Trophoblast cell (in vitro differentiated cells and primary cell): ENCODE data around the gene AP1G1.

Source experiments
- DNase-seq, 2 donors: peaks; one replicate each; pipeline ENCODE4 v3.0.0-alpha.2; 2016
- H2AFZ ChIP-seq: 2 replicates; pipeline ENCODE4 v1.6.1; 2013; ENCODE audit warnings: low read length, moderate library complexity, mild to moderate bottlenecking; ENCODE audit not compliant: insufficient read depth, poor library complexity
- H2AK5ac ChIP-seq: 2 replicates; pipeline ENCODE4 v1.6.1; 2013; ENCODE audit warnings: mild to moderate bottlenecking, low read length
- H2BK120ac ChIP-seq: 2 replicates; pipeline ENCODE4 v1.6.1; 2013; ENCODE audit warnings: low read length, mild to moderate bottlenecking, moderate library complexity; ENCODE audit not compliant: insufficient read depth, poor library complexity
- H2BK12ac ChIP-seq: 2 replicates; pipeline ENCODE4 v1.6.1; 2013; ENCODE audit warnings: mild to moderate bottlenecking, low read length, moderate library complexity
- H2BK5ac ChIP-seq: 2 replicates; pipeline ENCODE4 v1.6.1; 2013; ENCODE audit warnings: low read length, low read depth, moderate library complexity, mild to moderate bottlenecking; ENCODE audit not compliant: poor library complexity
- H3K14ac ChIP-seq: 2 replicates; pipeline ENCODE4 v1.6.1; 2013; ENCODE audit warnings: mild to moderate bottlenecking, low read length
- H3K18ac ChIP-seq: 2 replicates; pipeline ENCODE4 v1.6.1; 2013; ENCODE audit warnings: mild to moderate bottlenecking, low read length
- H3K23ac ChIP-seq: 2 replicates; pipeline ENCODE4 v1.6.1; 2013; ENCODE audit warnings: low read length
- H3K27ac ChIP-seq: 2 replicates; pipeline ENCODE4 v1.5.1; 2013; ENCODE audit warnings: low read depth, mild to moderate bottlenecking, inconsistent platforms, low read length, moderate library complexity
- H3K27me3 ChIP-seq: 2 replicates; pipeline ENCODE4 v1.6.1; 2013; ENCODE audit warnings: inconsistent platforms, mild to moderate bottlenecking, low read length, moderate library complexity; ENCODE audit not compliant: insufficient read depth
- H3K36me3 ChIP-seq, 2 experiments: 1 replicate in 1 of 2; 2 replicates in 1 of 2; pipeline ENCODE4 v1.6.1; 2013; ENCODE audit warnings: low read length in 2 of 2, mild to moderate bottlenecking in 2 of 2, moderate library complexity in 1 of 2; ENCODE audit not compliant: insufficient read depth in 2 of 2, control insufficient read depth in 1 of 2
- H3K4ac ChIP-seq: 2 replicates; pipeline ENCODE4 v1.6.1; 2013; ENCODE audit warnings: low read depth, mild to moderate bottlenecking, low read length, moderate library complexity
- H3K4me1 ChIP-seq, 2 experiments: 1 replicate in 1 of 2; 2 replicates in 1 of 2; pipeline ENCODE4 v1.6.1; 2013; ENCODE audit warnings: low read length in 2 of 2, mild to moderate bottlenecking in 2 of 2, moderate library complexity in 1 of 2; ENCODE audit not compliant: insufficient read depth in 2 of 2, control insufficient read depth in 1 of 2
- H3K4me2 ChIP-seq: 2 replicates; pipeline ENCODE4 v1.6.1; 2013; ENCODE audit warnings: inconsistent platforms, mild to moderate bottlenecking, low read length, moderate library complexity
- H3K4me3 ChIP-seq: 2 replicates; pipeline ENCODE4 v1.5.1; 2013; ENCODE audit warnings: mild to moderate bottlenecking, low read depth, low read length, inconsistent platforms
- H3K79me1 ChIP-seq: one replicate; pipeline ENCODE4 v1.6.1; 2013; ENCODE audit warnings: low read length
- H3K79me2 ChIP-seq: 2 replicates; pipeline ENCODE4 v1.6.1; 2013; ENCODE audit warnings: low read length, mild to moderate bottlenecking; ENCODE audit not compliant: control insufficient read depth, insufficient read depth, poor library complexity
- H3K9ac ChIP-seq: 2 replicates; pipeline ENCODE4 v1.6.1; 2013; ENCODE audit warnings: mild to moderate bottlenecking, low read length
- H3K9me3 ChIP-seq: 2 replicates; pipeline ENCODE4 v1.6.1; 2013; ENCODE audit warnings: low read depth, mild to moderate bottlenecking, control low read depth, inconsistent platforms, low read length; ENCODE audit not compliant: insufficient read depth
- H4K12ac ChIP-seq: 2 replicates; pipeline ENCODE4 v1.6.1; 2013; ENCODE audit warnings: low read depth, mild to moderate bottlenecking, low read length, moderate library complexity
- H4K8ac ChIP-seq: 2 replicates; pipeline ENCODE4 v1.6.1; 2013; ENCODE audit warnings: low read depth, mild to moderate bottlenecking, low read length, moderate library complexity
- H4K91ac ChIP-seq: one replicate; pipeline ENCODE4 v1.6.1; 2013; ENCODE audit warnings: low read depth, mild to moderate bottlenecking, low read length, moderate library complexity
- WGBS: extraction: QIAGEN DNeasy Blood & Tissue Kit; methylation state at CpG from one replicate; pipeline ENCODE4 v1.1.7; 2013; ENCODE audit warnings: missing lambda C conversion rate; ENCODE audit not compliant: insufficient read length, insufficient coverage; ENCODE audit errors: extremely low coverage; 5-methylcytosine and 5-hydroxymethylcytosine counted together

Gene AP1G1

GRCh38 chr16:71847096-71847495, 38.5 kb upstream of the AP1G1 start:
- H3K9me3 ChIP-seq = no peaks in the 10 kb centered on the region
- peak overlapping the region; percentile 55 for H3K9ac ChIP-seq
- H2BK12ac ChIP-seq = no peak overlapping the region
- no peak overlapping the region for H4K91ac ChIP-seq
- H2BK120ac ChIP-seq = no peak overlapping the region
- no peak for DNase-seq
- H2AFZ ChIP-seq = no peak overlapping the region
- no CpG with 5 or more reads among the region's 3 CpGs for WGBS
- no peak overlapping the region for H3K23ac ChIP-seq
- no peak overlapping the region for H2AK5ac ChIP-seq
- H3K4me3 ChIP-seq = no peak overlapping the region
- no peak overlapping the region for H2BK5ac ChIP-seq
- peak overlapping the region; percentile 90 for H3K4me2 ChIP-seq
- H4K12ac ChIP-seq = no peak overlapping the region
- no peak overlapping the region for H3K27ac ChIP-seq
- H3K18ac ChIP-seq = no peak overlapping the region
- peaks cover 8% of the 10 kb centered on the region for H3K79me1 ChIP-seq
- H3K4me1 ChIP-seq = peaks cover 0 to 5% of the 10 kb centered on the region in 2 experiments
- H3K36me3 ChIP-seq = peaks cover 29 to 36% of the 10 kb centered on the region in 2 experiments
- H3K79me2 ChIP-seq = peaks cover 12% of the 10 kb centered on the region
- no peak overlapping the region for H4K8ac ChIP-seq
- H3K4ac ChIP-seq = peak overlapping the region; percentile 96
- H3K27me3 ChIP-seq = no peaks in the 10 kb centered on the region
- no peak overlapping the region for H3K14ac ChIP-seq

- Histone ChIP-seq H3K79me2 (peaks cover 12% of the 10 kb centered on the region), H4K8ac (peak overlapping the region; percentile 96), H3K27ac (no peak overlapping the region), H2BK12ac (no peak overlapping the region), H2BK5ac (no peak overlapping the region), H3K4ac (peak overlapping the region; percentile 96), H3K4me1 (peaks cover 0 to 5% of the 10 kb centered on the region in 2 experiments), H3K14ac (peak overlapping the region; percentile 87), H3K9me3 (no peaks in the 10 kb centered on the region), H2BK120ac (no peak overlapping the region), H3K18ac (no peak overlapping the region), H3K23ac (no peak overlapping the region), H3K27me3 (no peaks in the 10 kb centered on the region), H2AK5ac (no peak overlapping the region), H4K12ac (no peak overlapping the region), H3K9ac (peak overlapping the region; percentile 77), H3K4me2 (peak overlapping the region; percentile 90), H2AFZ (peak overlapping the region; percentile 37), H4K91ac (peak overlapping the region; percentile 83), H3K36me3 (peaks cover 24 to 31% of the 10 kb centered on the region in 2 experiments), H3K79me1 (peaks cover 8% of the 10 kb centered on the region), H3K4me3 (peak overlapping the region; percentile 97)
- WGBS = no CpG with 5 or more reads among the region's 20 CpGs
- no peak for DNase-seq
Measured at GRCh38 chr16:71846431-71846830, 37.8 kb upstream of the AP1G1 start.

GRCh38 chr16:71845639-71846430, 37.2 kb upstream of the AP1G1 start, which contains the start of gene ATXN1L:
TSS of gene ATXN1L (plus strand) at chr16:71845976. CDS start at chr16:71849741, 3,765 bp downstream.
- Histone ChIP-seq H4K8ac (peak within 1 kb of the TSS; percentile 97), H4K91ac (peak within 1 kb of the TSS; percentile 95), H3K4me3 (peak within 1 kb of the TSS; percentile 97), H3K9ac (peak within 1 kb of the TSS; percentile 77), H3K18ac (peak within 1 kb of the TSS; percentile 82), H2AFZ (peak within 1 kb of the TSS; percentile 88), H3K4ac (peak within 1 kb of the TSS; percentile 96), H3K4me2 (peak within 1 kb of the TSS; percentile 96), H2BK12ac (no peak within 1 kb of the TSS), H3K4me1 (peaks cover 0 to 5% of the 10 kb centered on the region in 2 experiments), H3K27ac (no peak within 1 kb of the TSS), H2AK5ac (peak within 1 kb of the TSS; percentile 81), H3K79me2 (peaks cover 12% of the 10 kb centered on the region), H4K12ac (peak within 1 kb of the TSS; percentile 97), H3K23ac (no peak within 1 kb of the TSS), H3K9me3 (no peaks in the 10 kb centered on the region), H3K14ac (peak within 1 kb of the TSS; percentile 96), H2BK5ac (peak within 1 kb of the TSS; percentile 67), H3K36me3 (peaks cover 18 to 25% of the 10 kb centered on the region in 2 experiments), H2BK120ac (peak within 1 kb of the TSS; percentile 85), H3K27me3 (no peaks in the 10 kb centered on the region), H3K79me1 (peaks cover 8% of the 10 kb centered on the region)
- no CpG with 5 or more reads among the region's 62 CpGs for WGBS
- DNase-seq = peak; percentile 83 to 97

- Histone ChIP-seq H2BK120ac (no peak overlapping the region), H3K18ac (no peak overlapping the region), H3K4ac (no peak overlapping the region), H2BK5ac (no peak overlapping the region), H3K4me3 (no peak overlapping the region), H4K12ac (no peak overlapping the region), H3K36me3 (peaks cover 0 to 3% of the 10 kb centered on the region in 2 experiments), H3K27me3 (no peaks in the 10 kb centered on the region), H3K14ac (no peak overlapping the region), H3K79me1 (peaks cover 8% of the 10 kb centered on the region), H3K23ac (no peak overlapping the region), H4K91ac (no peak overlapping the region), H2AFZ (no peak overlapping the region), H2AK5ac (no peak overlapping the region), H3K9ac (no peak overlapping the region), H4K8ac (no peak overlapping the region), H3K27ac (no peak overlapping the region), H3K9me3 (no peaks in the 10 kb centered on the region), H3K79me2 (peaks cover 12% of the 10 kb centered on the region), H3K4me2 (no peak overlapping the region), H3K4me1 (peaks cover 0 to 5% of the 10 kb centered on the region in 2 experiments), H2BK12ac (no peak overlapping the region)
- no peak for DNase-seq
- no CpG with 5 or more reads among the region's 2 CpGs for WGBS
Measured at GRCh38 chr16:71843572-71843971, 34.9 kb upstream of the AP1G1 start.
